ENCODE measurements around the gene HAVCR2.
A peak's percentile ranks its signal among the peaks of the same experiment; 100 is the strongest.
"Not testable (repeated sequence)": the region's sequence is repeated elsewhere in the genome, so short reads cannot be mapped to it uniquely, and the experiment has no call there.

Gene HAVCR2

DNA sequence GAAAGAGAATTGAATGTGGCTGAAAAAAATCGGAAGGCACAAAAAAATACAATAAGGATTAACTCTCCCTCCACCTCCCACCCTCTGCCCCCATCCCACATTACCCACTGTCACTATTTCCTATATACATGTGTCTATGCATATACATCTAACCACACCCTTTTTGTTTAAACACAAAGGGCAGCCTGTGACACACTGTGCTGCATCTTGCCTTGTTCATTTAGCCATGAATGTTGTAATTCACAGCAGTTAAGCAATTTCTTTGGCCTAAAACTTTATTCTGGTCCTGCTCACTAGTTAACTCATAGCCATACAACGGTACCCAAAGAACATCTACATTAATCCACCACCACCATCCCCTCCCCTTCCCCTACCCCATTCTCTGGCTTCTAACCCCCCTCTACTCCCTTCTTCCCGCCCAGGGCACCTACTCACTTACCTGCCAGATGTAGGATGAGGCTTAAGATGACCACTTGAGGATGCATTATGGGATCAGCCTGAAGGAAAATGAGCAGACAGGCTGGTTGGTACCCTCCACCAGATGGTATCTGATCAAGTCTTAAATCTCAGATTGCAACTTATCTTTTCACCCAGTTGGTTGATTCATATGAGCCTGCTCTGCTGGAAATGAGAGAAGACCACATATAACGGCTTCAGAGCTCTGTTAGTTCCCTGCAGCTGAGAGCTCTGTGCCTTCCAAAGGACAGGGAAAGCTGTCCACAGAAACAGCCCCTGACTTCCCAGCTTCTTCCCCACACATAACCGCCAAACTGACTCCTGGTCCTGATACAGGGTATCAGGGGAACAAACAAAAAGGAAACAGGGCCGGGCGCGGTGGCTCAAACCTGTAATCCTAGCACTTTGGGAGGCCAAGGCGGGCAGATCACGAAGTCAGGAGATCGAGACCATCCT, 51.1 kb downstream of the HAVCR2 start:
- no peak for TF ChIP-seq EZH2phosphoT487 (IDR thresholded peaks at IDR 0.05; ENCODE audit: borderline replicate concordance, low read length)
- TF ChIP-seq, protein P1, sequence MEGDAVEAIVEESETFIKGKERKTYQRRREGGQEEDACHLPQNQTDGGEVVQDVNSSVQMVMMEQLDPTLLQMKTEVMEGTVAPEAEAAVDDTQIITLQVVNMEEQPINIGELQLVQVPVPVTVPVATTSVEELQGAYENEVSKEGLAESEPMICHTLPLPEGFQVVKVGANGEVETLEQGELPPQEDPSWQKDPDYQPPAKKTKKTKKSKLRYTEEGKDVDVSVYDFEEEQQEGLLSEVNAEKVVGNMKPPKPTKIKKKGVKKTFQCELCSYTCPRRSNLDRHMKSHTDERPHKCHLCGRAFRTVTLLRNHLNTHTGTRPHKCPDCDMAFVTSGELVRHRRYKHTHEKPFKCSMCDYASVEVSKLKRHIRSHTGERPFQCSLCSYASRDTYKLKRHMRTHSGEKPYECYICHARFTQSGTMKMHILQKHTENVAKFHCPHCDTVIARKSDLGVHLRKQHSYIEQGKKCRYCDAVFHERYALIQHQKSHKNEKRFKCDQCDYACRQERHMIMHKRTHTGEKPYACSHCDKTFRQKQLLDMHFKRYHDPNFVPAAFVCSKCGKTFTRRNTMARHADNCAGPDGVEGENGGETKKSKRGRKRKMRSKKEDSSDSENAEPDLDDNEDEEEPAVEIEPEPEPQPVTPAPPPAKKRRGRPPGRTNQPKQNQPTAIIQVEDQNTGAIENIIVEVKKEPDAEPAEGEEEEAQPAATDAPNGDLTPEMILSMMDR (IDR thresholded peaks at IDR 0.05; ENCODE audit: low read depth, low read length, poor library complexity, severe bottlenecking) = no peak
- H3K4me1 ChIP-seq (ENCODE audit: control insufficient read depth, low read length) = no peaks in the 10 kb centered on the region
- no peak overlapping the region for H3K4me2 ChIP-seq (ENCODE audit: low read length)
- H3F3A ChIP-seq (ENCODE audit: control insufficient read depth, insufficient read depth) = no peaks in the 10 kb centered on the region
- no peaks in the 10 kb centered on the region for H3K27me3 ChIP-seq (ENCODE audit: control insufficient read depth, low read length)
- no peak overlapping the region for H3K27ac ChIP-seq (ENCODE audit: low read depth, low read length)
- H3K36me3 ChIP-seq (ENCODE audit: control insufficient read depth, low read length) = no peaks in the 10 kb centered on the region
- no peaks in the 10 kb centered on the region for H3K9me2 ChIP-seq (replicated peaks; ENCODE audit: control insufficient read depth, low read length)
- H3K4me3 ChIP-seq (ENCODE audit: low read length) = no peak overlapping the region
- no peaks in the 10 kb centered on the region for H3K9me3 ChIP-seq (ENCODE audit: control insufficient read depth, insufficient read depth, low read length)
- H3K79me2 ChIP-seq (ENCODE audit: control insufficient read depth, low read length) = no peaks in the 10 kb centered on the region
- H4K20me1 ChIP-seq (ENCODE audit: control insufficient read depth, insufficient read depth, low read depth, low read length) = no peaks in the 10 kb centered on the region

DNA sequence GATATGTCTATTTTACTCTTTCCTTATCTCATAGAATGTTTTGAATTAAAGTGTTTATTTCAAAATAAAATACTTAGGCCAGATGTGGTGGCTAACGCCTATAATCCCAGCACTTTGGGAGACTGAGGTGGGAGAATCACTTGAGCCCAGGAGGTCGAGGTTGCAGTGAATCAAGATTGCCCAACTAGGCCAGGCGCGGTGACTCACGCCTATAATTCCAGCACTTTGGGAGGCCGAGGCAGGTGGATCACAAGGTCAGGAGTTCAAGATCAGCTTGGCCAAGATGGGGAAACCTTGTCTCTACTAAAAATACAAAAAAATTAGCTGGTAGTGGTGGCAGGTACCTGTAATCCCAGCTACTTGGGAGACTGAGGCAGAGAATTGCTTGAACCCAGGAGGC, 52.0 kb downstream of the HAVCR2 start:
- not testable (repeated sequence) for H3K9me3 ChIP-seq (ENCODE audit: control insufficient read depth, insufficient read depth, low read length); H3K36me3 ChIP-seq (ENCODE audit: control insufficient read depth, low read length); H3K79me2 ChIP-seq (ENCODE audit: control insufficient read depth, low read length); H3K27ac ChIP-seq (ENCODE audit: low read depth, low read length); H3F3A ChIP-seq (ENCODE audit: control insufficient read depth, insufficient read depth); H4K20me1 ChIP-seq (ENCODE audit: control insufficient read depth, insufficient read depth, low read depth, low read length); H3K27me3 ChIP-seq (ENCODE audit: control insufficient read depth, low read length); H3K9me2 ChIP-seq (replicated peaks; ENCODE audit: control insufficient read depth, low read length); H3K4me3 ChIP-seq (ENCODE audit: low read length); H3K4me1 ChIP-seq (ENCODE audit: control insufficient read depth, low read length); H3K4me2 ChIP-seq (ENCODE audit: low read length)

DNA sequence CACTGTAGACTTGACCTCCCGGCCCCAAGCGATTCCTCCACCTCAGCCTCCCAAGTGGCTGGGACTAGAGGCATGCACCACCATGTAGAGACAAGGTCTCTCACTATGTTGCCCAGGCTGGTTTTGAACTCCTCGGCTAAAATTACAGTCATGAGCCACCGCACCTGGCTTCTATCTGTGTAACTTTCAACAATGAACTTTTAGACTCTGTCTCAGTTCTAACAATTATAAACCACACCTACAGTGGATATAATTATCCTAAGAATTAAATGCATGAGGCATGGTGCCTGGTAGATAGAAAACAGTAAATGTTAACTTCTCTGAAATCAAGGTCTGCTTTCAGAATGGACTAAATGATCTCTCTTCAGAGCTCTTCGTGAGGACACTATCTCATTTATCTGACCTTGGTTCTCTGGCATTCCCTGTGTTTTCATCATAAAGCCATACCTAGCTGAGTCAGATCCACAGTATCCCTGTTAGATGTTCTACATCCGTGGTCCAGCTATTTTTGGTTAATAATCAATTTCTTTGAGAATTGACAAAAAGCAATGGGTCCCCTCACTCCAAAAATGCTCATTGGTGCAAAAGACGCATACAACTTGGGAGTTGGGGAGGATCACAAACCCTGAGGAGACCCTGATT, 57.1 kb downstream of the HAVCR2 start:
- Histone ChIP-seq H3K9me3 (ENCODE audit: control insufficient read depth, insufficient read depth, low read length) (no peaks in the 10 kb centered on the region), H3F3A (ENCODE audit: control insufficient read depth, insufficient read depth) (no peaks in the 10 kb centered on the region), H3K27ac (ENCODE audit: low read depth, low read length) (no peak overlapping the region), H3K27me3 (ENCODE audit: control insufficient read depth, low read length) (no peaks in the 10 kb centered on the region), H4K20me1 (ENCODE audit: control insufficient read depth, insufficient read depth, low read depth, low read length) (no peaks in the 10 kb centered on the region), H3K4me2 (ENCODE audit: low read length) (no peak overlapping the region), H3K9me2 (replicated peaks; ENCODE audit: control insufficient read depth, low read length) (no peaks in the 10 kb centered on the region), H3K36me3 (ENCODE audit: control insufficient read depth, low read length) (no peaks in the 10 kb centered on the region), H3K79me2 (ENCODE audit: control insufficient read depth, low read length) (no peaks in the 10 kb centered on the region), H3K4me1 (ENCODE audit: control insufficient read depth, low read length) (peaks cover 9% of the 10 kb centered on the region), H3K4me3 (ENCODE audit: low read length) (no peak overlapping the region)
- TF ChIP-seq EZH2phosphoT487 (IDR thresholded peaks at IDR 0.05; ENCODE audit: borderline replicate concordance, low read length) = no peak
- TF ChIP-seq, protein P1 (IDR thresholded peaks at IDR 0.05; ENCODE audit: low read depth, low read length, poor library complexity, severe bottlenecking) = no peak

DNA sequence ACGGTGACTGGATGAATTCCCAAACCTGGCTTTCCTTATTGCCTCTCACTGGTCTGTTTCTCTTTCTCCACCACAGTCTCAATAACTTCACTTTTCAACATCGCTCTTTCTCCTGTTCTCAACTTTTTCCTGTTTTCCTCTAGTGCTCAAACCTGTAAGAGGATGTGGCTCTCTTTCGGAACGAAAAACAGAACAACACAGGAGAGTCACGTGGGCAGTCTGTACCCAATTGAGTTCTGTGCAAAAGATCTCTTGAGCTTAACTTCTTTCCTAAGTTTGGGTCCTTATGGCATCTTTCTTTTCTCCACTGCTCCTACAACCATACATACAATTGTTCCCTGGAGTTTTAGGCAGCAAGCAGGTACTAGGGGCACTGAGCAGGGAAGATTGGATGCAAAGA, 58.8 kb downstream of the HAVCR2 start:
- H3K27ac ChIP-seq (ENCODE audit: low read depth, low read length) = no peak overlapping the region
- peak overlapping the region; percentile 26; the same call in 1 of the 2 replicates for H3K4me3 ChIP-seq (ENCODE audit: low read length)
- H3K9me3 ChIP-seq (ENCODE audit: control insufficient read depth, insufficient read depth, low read length) = no peaks in the 10 kb centered on the region
- H3K27me3 ChIP-seq (ENCODE audit: control insufficient read depth, low read length) = no peaks in the 10 kb centered on the region
- no peaks in the 10 kb centered on the region for H4K20me1 ChIP-seq (ENCODE audit: control insufficient read depth, insufficient read depth, low read depth, low read length)
- TF ChIP-seq, protein P1 (IDR thresholded peaks at IDR 0.05; ENCODE audit: low read depth, low read length, poor library complexity, severe bottlenecking) = no peak
- TF ChIP-seq EZH2phosphoT487 (IDR thresholded peaks at IDR 0.05; ENCODE audit: borderline replicate concordance, low read length) = no peak
- no peaks in the 10 kb centered on the region for H3K9me2 ChIP-seq (replicated peaks; ENCODE audit: control insufficient read depth, low read length)
- H3F3A ChIP-seq (ENCODE audit: control insufficient read depth, insufficient read depth) = no peaks in the 10 kb centered on the region
- no peaks in the 10 kb centered on the region for H3K36me3 ChIP-seq (ENCODE audit: control insufficient read depth, low read length)
- H3K79me2 ChIP-seq (ENCODE audit: control insufficient read depth, low read length) = no peaks in the 10 kb centered on the region
- H3K4me2 ChIP-seq (ENCODE audit: low read length) = peak overlapping the region; percentile 43
- peaks cover 9% of the 10 kb centered on the region for H3K4me1 ChIP-seq (ENCODE audit: control insufficient read depth, low read length)

Measured in DOHH2 (cell line).